ENCODE measurements around the gene MRTFA.
"Not testable (repeated sequence)": the region's sequence is repeated elsewhere in the genome, so short reads cannot be mapped to it uniquely, and the experiment has no call there.

- TF ChIP-seq CTCF, POLR2A (IDR thresholded peaks at IDR 0.05): not testable (repeated sequence)
Measured at GRCh38 chr22:40554023-40554422, 82.5 kb downstream of the MRTFA start.

All from lower leg skin (tissue), 3 donors.